Measurements from ENCODE around the gene SAMD14. TPM values are rescaled to one million over a fixed set of nuclear protein-coding genes. Genes with fewer than 3 reads are reported as not detected.

The SAMD14 gene
- total and polyA plus RNA-seq, 7 donors, result 0.55 to 2.7 (median 1.0) TPM

DNA sequence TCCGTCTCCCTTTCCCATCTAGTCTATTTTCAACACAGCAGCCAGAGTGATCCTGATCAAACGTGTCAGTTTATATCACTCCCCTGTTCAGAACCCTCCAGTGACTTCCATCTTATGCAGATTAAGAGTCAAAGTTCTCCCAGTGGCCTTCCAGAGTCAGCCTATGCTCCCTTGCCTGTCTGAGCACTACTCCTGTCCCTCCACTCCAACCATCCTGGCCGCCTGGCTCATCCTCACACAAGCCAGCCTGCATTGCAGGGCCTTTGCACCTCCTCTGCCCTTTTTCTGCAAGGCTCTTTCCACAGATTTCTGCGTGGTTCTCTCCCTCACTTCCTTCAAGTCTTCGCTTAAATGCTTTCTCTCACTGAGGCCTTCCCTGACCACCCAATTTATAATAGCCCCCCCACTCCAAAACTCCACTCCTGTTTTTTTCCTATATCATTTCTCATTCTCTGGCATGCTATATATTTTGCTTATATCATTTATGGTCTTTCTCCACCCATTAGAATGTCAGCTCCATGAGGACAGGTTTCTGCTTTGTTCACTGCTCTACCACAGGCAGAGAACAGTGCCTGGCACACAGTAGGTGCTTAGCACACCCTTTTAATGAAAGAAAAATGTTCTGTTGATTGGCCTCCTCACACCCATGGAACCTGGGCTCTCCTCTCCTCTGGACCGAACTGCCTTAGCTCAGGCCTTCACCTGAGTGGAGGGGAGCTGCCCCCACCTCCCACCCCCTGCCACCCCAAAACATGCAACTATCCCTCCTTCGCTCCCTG, 9.3 kb downstream of the SAMD14 start:
- Histone ChIP-seq H3K4me3 (no peak overlapping the region), H3K9me3 (no peaks in the 10 kb centered on the region), H3K27me3 (ENCODE audit: insufficient read depth in 3 of 3, low read length in 2 of 3) (no peaks in the 10 kb centered on the region), H3K27ac (no peak overlapping the region), H3K4me1 (peaks cover 14% of the 10 kb centered on the region), H3K36me3 (ENCODE audit: insufficient read depth in 1 of 2, low read depth in 1 of 2) (no peaks in the 10 kb centered on the region)
- intact Hi-C loops (cut with DNase I), result no loop called here
- TF ChIP-seq, protein P1, sequence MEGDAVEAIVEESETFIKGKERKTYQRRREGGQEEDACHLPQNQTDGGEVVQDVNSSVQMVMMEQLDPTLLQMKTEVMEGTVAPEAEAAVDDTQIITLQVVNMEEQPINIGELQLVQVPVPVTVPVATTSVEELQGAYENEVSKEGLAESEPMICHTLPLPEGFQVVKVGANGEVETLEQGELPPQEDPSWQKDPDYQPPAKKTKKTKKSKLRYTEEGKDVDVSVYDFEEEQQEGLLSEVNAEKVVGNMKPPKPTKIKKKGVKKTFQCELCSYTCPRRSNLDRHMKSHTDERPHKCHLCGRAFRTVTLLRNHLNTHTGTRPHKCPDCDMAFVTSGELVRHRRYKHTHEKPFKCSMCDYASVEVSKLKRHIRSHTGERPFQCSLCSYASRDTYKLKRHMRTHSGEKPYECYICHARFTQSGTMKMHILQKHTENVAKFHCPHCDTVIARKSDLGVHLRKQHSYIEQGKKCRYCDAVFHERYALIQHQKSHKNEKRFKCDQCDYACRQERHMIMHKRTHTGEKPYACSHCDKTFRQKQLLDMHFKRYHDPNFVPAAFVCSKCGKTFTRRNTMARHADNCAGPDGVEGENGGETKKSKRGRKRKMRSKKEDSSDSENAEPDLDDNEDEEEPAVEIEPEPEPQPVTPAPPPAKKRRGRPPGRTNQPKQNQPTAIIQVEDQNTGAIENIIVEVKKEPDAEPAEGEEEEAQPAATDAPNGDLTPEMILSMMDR (IDR thresholded peaks at IDR 0.05), result no peak
- WGBS, 3 donors, result 90 to 92% (median 91%) methylated on average over 7 of the region's 7 CpGs
- ATAC-seq (no peak), DNase-seq (no peak)

DNA sequence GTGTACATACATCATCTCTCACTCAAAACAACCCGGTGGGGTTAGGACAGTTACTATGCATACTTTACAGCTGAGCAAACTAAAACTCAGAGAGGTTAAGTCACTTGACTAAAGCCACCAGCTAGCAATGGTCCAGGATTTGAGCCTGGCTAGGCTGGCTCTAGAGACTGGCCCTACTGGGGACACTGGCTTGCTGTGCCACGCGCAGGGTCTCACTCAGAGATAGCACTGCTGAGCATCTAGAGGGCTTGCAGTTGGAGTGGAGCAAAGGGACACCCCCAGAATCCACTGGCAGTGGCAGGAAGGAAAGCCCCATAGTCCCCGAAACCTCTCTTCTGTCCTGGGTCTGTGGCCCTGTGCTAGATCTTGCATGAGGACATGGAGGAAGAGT, 11.1 kb downstream of the SAMD14 start:
- 86 to 92% (median 88%) methylated on average over 4 of the region's 4 CpGs for WGBS, 3 donors
- H3K36me3 ChIP-seq (ENCODE audit: insufficient read depth in 1 of 2, low read depth in 1 of 2), result no peaks in the 10 kb centered on the region
- no peaks in the 10 kb centered on the region for H3K27me3 ChIP-seq (ENCODE audit: insufficient read depth in 3 of 3, low read length in 2 of 3)

DNA sequence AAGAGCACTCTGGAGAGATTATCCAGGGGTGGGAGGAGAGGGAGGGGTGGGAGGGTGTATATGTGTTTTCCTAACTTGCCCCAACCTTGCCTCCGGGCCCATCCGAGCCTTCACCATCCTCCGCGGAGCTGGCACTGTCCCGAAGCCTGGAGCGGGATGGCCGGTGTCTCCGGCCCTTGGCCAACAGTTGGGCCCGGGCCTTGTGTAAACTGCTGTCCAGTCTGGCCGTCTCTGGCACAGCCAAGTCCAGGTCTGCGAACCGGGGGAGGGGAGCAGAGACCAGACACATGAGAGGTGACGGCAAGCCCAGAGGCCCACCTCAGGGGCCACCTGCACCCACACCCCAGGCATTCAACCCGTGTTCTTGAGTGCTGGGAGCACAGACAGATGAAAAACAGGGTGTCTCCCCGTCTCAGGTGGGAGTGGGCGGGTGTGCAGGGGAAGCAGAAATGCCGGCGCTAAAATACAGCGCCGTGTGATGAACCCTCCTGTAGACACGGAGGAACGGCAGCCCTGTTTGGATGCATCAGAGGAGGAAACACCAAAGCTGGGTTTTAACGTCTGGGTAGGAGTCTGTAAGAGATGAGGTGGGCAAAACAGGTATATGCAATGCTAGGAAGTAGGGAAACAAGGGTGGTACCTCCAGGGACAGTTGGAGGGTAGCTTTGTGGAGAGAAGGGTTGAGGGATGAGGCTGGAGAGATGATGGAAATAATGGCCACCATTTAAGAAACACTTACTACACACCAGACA, 11.7 kb downstream of the SAMD14 start:
- intact Hi-C loops (cut with DNase I), result loop anchor here in 1 of 2 donors (5.0 kb wide), 1 partner anchor 54 kb away; no protein-coding TSS in a partner anchor
- H3K9me3 ChIP-seq, result no peaks in the 10 kb centered on the region
- H3K27ac ChIP-seq, result no peak overlapping the region
- no peaks in the 10 kb centered on the region for H3K27me3 ChIP-seq (ENCODE audit: insufficient read depth in 3 of 3, low read length in 2 of 3)
- TF ChIP-seq, protein P1 (IDR thresholded peaks at IDR 0.05), result no peak
- H3K4me3 ChIP-seq, result no peak overlapping the region
- DNase-seq (no peak), ATAC-seq (peak in 2 of 4 donors; percentile 8 to 33)
- 54 to 63% (median 61%) methylated on average over 20 to 23 of the region's 23 CpGs for WGBS, 3 donors
- no peaks in the 10 kb centered on the region for H3K36me3 ChIP-seq (ENCODE audit: insufficient read depth in 1 of 2, low read depth in 1 of 2)
- peaks cover 14% of the 10 kb centered on the region for H3K4me1 ChIP-seq

More for the DNA sequence above, 11.1 kb downstream of the SAMD14 start:
- ATAC-seq (no peak), DNase-seq (no peak)
- Histone ChIP-seq H3K9me3 (no peaks in the 10 kb centered on the region), H3K4me3 (no peak overlapping the region), H3K27ac (no peak overlapping the region), H3K4me1 (peaks cover 14% of the 10 kb centered on the region)
- intact Hi-C loops (cut with DNase I), result loop anchor here in 1 of 2 donors (5.0 kb wide), 1 partner anchor 53 kb away; no protein-coding TSS in a partner anchor
- TF ChIP-seq, protein P1 (IDR thresholded peaks at IDR 0.05), result no peak

DNA sequence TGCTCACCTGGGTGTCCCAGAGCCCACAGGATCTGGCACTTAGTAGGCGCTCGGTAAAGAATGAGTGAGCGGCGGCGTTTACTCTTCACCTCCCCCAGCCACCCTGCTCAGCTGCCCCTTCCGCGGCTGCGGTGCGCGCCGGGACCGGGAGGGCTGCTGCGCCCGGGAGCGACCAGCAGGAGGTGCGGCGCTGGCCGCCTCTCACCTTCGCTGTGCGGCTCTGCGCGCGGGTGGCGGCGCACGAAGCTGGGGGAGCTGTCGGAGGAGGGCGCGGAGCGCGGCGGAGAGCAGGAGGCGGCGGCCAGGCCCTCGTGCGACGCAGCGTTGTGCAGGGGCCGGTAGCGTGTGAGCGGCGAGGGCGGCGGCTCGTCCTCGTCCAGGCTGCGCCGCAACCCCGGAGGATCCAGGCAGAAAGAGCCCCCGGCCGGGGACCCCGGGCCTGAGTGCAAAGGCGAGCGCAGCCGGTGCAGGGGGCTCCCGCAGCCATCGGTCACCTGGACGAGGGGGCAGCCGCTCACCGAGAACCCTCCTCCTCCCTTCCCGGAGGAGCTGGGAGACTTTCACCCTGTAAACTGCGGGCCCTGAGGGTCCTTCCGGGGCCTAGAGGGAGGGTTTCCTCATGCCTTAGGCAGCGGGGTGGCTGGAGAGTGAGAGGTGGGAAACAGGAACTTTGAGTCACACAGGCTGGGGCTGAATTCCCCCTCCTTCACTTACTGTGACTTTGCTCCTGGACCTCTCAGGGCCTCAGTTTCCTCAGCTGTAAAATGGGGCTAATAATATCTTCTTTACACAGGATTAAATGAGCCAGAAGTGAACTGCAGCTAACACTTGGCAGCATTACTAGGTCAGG, 12.5 kb downstream of the SAMD14 start:
- Histone ChIP-seq H3K36me3 (ENCODE audit: insufficient read depth in 1 of 2, low read depth in 1 of 2) (no peaks in the 10 kb centered on the region), H3K9me3 (no peaks in the 10 kb centered on the region), H3K27ac (peak overlapping the region; percentile 23), H3K4me3 (peak overlapping the region; percentile 49), H3K27me3 (ENCODE audit: insufficient read depth in 3 of 3, low read length in 2 of 3) (no peaks in the 10 kb centered on the region), H3K4me1 (peaks cover 22% of the 10 kb centered on the region)
- DNase-seq (peak; percentile 65 to 85), ATAC-seq (peak; percentile 70 to 82 (median 76))
- TF ChIP-seq, protein P1 (IDR thresholded peaks at IDR 0.05), result peak; percentile 60
- 13 to 17% (median 16%) methylated on average over 51 to 64 of the region's 64 CpGs for WGBS, 3 donors
- intact Hi-C loops (cut with DNase I), result loop anchor here (2.0 to 5.0 kb wide), 2 partner anchors 43 to 55 kb away; no protein-coding TSS in a partner anchor

Data from psoas muscle (tissue), 8 donors.